ENCODE data around the gene ODAD3. TPM values are rescaled to one million over a fixed set of nuclear protein-coding genes. Genes with fewer than 3 reads are reported as not detected.

The ODAD3 gene
- polyA plus RNA-seq, 5 donors = 0.59 to 2.5 (median 2.4) TPM

DNA sequence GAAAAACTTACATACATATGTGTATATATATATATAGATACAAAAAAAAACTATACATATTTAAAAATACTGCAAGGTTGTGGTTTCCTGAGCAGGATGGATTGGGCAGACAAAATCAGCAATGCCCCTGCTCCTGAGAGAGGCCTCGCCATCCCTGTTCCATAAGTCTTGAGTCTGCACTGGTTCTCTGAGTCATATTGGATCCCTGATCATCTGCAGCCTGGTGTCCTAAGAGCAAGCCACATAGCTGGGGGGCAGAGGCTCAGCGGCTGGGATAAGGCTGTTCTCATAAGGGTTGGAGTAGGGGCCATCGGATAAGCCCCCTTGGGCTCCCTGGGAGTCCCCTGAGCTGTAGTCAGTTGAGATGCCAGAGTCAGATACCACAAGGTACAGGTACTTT, 57.2 kb downstream of the ODAD3 start:
- no peak for DNase-seq

DNA sequence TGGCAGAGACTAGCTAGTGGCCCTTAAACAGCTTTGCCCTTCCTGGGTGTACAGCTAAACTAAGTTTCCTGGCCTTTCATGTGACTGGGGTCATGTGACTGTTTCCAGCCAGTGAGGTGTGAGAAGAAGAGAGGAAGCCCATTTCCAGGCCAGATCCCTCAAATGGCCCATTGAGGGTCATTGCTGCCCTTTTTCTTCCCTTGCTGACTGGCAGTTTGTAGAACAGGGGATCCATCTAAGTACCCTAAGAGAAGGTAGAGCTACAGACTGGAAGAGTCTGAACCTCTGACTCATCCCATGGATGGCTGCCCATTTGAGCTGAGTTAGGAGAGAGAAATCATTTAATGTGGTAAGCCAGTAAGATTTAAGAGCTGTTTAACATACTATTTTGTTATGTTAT, 57.7 kb downstream of the ODAD3 start:
- no peak for DNase-seq

DNA sequence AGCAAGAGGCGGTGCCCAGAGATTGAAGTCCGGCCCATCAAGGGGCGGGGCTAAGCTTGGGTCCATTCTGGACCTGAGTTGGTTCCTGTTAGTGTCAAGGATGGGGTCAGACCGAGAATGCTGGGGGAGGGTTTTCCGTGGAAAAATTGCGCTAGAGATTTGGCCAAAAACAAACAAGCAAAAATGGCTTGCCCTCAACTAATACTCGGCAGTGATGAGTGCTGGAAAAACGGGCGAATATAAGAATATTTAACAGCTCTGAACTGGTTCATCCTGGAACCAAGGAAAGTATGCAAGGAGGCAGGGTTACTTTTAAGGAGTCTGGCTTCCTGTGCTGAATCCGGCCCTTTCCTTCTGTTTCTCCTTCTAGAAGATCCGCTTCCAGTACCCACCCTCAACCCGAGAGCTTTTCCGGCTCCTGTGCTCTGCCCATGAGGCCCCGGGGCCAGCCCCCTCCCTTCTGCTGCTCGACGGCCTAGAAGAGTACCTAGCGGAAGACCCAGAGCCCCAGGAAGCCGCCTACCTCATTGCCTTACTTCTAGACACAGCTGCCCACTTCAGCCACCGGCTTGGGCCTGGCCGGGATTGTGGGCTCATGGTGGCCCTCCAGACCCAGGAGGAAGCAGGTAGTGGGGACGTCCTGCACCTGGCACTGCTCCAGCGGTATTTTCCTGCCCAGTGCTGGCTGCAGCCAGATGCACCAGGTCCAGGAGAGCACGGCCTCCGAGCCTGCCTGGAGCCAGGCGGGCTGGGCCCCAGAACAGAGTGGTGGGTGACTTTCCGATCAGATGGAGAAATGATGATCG, 59.6 kb downstream of the ODAD3 start:
- no peak for DNase-seq

DNA sequence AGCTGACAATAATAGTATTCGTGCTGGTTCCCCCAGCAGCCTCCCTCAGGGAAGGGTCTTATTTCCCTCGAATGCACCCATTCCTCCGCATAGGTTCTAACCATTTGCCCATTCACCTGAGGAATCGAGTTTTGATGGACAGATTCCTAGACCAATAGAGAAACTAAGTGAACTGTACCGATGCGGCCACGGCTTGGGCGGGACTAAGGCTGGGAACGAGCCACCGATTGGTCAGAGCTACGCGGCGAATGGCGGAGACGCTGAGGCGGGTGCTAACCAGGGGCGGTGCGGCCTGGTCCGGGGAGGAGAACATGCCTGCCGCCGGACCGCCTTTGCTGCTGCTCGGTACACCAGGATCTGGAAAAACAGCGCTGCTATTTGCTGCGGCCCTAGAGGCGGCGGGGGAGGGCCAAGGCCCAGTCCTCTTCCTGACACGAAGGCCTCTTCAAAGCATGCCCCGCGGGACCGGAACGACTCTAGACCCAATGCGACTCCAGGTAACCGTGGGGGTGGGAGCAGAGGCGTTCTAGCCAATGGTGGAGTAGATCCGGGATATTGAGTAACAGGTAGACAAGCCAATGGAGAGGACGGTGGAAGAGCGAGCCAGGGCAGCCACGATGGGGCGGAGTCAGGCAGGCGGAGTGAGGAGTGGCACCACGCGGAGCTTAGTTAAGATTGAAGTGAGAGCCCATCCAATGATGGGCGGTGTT, 60.3 kb downstream of the ODAD3 start, which contains the start of gene SWSAP1:
Gene SWSAP1 (plus strand): TSS at position 234 of the 710 bp plus-strand sequence. CDS start 15 bp downstream, at position 249.
- peak; percentile 98 to 99 for DNase-seq

DNA sequence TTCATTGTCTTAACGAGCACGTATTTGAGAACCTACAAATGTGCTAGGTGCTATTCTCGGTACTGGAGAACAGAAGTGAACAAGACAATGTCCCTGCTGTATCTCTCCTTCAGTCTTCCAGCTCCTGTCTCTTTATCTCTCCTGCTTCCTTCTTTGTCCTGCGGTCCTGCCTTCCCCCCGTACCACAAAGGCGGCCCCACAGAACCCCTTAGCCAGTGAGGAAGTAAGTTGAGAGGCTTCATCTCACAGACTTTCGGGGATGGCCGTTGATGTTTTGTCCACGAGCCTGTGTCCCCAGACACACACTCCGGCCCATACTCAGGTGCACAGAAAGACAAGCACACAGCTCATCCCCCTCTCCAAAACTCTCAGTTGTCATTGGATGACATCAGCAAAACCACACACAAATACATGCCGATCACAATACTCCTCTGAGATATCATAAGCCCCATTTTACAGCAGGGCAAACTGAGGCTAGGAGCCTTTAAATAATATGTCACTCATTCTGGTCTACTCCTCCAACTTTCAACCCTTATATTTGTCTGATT, 61.0 kb downstream of the ODAD3 start:
- DNase-seq = no peak

DNA sequence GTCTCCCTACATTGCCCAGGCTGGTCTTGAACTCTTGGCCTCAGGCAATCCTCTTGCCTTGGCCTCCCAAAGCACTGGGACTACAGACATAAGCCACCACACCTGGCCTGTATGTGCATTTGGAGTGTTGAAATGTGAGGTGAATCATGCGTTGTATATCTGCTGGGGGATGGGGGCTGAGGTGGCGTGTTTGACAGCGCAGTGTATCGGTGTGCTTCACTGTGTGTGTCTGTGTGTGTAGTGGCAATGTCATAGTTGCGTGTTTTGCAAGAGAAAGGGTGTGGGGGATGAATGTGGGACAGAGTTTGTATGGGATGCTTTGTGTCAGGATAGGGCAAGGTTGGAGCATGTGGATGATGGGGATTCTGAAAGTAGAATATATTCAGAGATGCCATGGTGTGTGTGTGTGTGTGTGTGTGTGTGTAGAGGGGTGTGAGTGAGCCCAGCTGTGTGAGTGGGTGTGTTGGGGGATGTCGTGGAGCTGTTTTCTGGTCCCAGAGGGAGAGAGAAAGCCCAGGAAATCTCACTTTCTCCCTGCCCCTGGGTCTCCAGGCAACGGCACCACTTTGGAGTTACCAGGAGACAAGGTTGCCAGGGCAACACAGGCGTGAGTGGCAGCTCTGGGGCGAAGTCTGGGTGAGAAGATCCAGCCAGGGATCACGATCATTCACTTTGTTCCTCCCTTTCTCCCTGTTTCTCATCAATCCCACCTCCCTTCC, 61.6 kb downstream of the ODAD3 start:
- peak in 1 of 2 donors; percentile 40 for DNase-seq

DNA sequence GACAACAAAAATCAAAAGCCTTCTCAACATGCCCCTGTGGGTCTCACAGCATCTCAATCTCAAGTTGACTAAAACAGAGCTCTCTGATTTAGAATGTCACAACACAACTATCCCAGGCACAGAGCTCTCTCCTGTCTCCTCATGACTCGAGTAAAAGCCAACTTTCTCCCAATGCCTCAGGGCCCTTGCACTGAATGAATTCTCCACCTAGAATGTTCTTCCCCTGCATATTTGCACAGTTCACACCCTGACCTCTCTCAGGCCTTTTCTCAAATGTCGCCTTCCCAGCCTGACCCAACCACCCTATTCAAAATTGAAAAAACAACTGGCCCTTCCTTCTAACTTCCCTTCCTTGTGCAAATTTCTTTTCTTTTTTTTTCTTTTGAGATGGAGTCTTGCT, 64.2 kb downstream of the ODAD3 start:
- no peak for DNase-seq

Other genes starting within 250 kb of the ODAD3 start
- 100 to 1,000 TPM; 218 to 306 (median 249) TPM for gene KANK2, start 237.6 kb downstream of the ODAD3 start, polyA plus RNA-seq (ENCODE audit: insufficient read depth in 1 of 5, insufficient read length in 5 of 5, low replicate concordance in 1 of 5)
- gene ANGPTL8, start 195.5 kb downstream of the ODAD3 start, polyA plus RNA-seq (ENCODE audit: insufficient read depth in 1 of 5, insufficient read length in 5 of 5, low replicate concordance in 1 of 5) = 1 to 10 TPM in 2 of 5 donors, under 1 TPM in 3; 0.41 to 1.2 (median 0.81) TPM
- gene DOCK6, start 172.6 kb downstream of the ODAD3 start, polyA plus RNA-seq (ENCODE audit: insufficient read depth in 1 of 5, insufficient read length in 5 of 5, low replicate concordance in 1 of 5) = 10 to 100 TPM; 55.4 to 95.2 (median 77.7) TPM
- under 1 TPM in 1 of 5 donors, not detected in 4; 0.17 TPM for gene TSPAN16, start 139.0 kb downstream of the ODAD3 start, polyA plus RNA-seq (ENCODE audit: insufficient read depth in 1 of 5, insufficient read length in 5 of 5, low replicate concordance in 1 of 5)
- gene RAB3D, start 95.5 kb downstream of the ODAD3 start, polyA plus RNA-seq (ENCODE audit: insufficient read depth in 1 of 5, insufficient read length in 5 of 5, low replicate concordance in 1 of 5) = 10 to 100 TPM; 13.6 to 22.3 (median 16.6) TPM
- 10 to 100 TPM; 66.0 to 99.0 (median 79.6) TPM for gene TMEM205, start 88.9 kb downstream of the ODAD3 start, polyA plus RNA-seq (ENCODE audit: insufficient read depth in 1 of 5, insufficient read length in 5 of 5, low replicate concordance in 1 of 5)
- gene CCDC159, start 88.6 kb downstream of the ODAD3 start, polyA plus RNA-seq (ENCODE audit: insufficient read depth in 1 of 5, insufficient read length in 5 of 5, low replicate concordance in 1 of 5) = 10 to 100 TPM; 34.9 to 52.9 (median 45.6) TPM
- gene PLPPR2, start 79.7 kb downstream of the ODAD3 start, polyA plus RNA-seq (ENCODE audit: insufficient read depth in 1 of 5, insufficient read length in 5 of 5, low replicate concordance in 1 of 5) = 10 to 100 TPM; 16.2 to 32.3 (median 22.1) TPM
- 1 to 10 TPM; 2.0 to 3.5 (median 2.2) TPM for gene SWSAP1, start 60.5 kb downstream of the ODAD3 start, polyA plus RNA-seq (ENCODE audit: insufficient read depth in 1 of 5, insufficient read length in 5 of 5, low replicate concordance in 1 of 5)
- 10 to 100 TPM; 22.1 to 32.5 (median 27.2) TPM for gene EPOR, start 50.8 kb downstream of the ODAD3 start, polyA plus RNA-seq (ENCODE audit: insufficient read depth in 1 of 5, insufficient read length in 5 of 5, low replicate concordance in 1 of 5)
- 10 to 100 TPM; 39.4 to 57.9 (median 50.5) TPM for gene RGL3, start 15.8 kb downstream of the ODAD3 start, polyA plus RNA-seq (ENCODE audit: insufficient read depth in 1 of 5, insufficient read length in 5 of 5, low replicate concordance in 1 of 5)
- gene PRKCSH, start 514 bp upstream of the ODAD3 start, polyA plus RNA-seq (ENCODE audit: insufficient read depth in 1 of 5, insufficient read length in 5 of 5, low replicate concordance in 1 of 5) = 100 to 1,000 TPM; 223 to 345 (median 265) TPM
- gene ELAVL3, start 45.9 kb upstream of the ODAD3 start, polyA plus RNA-seq (ENCODE audit: insufficient read depth in 1 of 5, insufficient read length in 5 of 5, low replicate concordance in 1 of 5) = under 1 TPM in 4 of 5 donors, not detected in 1; 0.05 to 0.19 (median 0.11) TPM
- gene ZNF653, start 70.7 kb upstream of the ODAD3 start, polyA plus RNA-seq (ENCODE audit: insufficient read depth in 1 of 5, insufficient read length in 5 of 5, low replicate concordance in 1 of 5) = 1 to 10 TPM; 7.4 to 9.6 (median 8.5) TPM
- 10 to 100 TPM; 26.9 to 44.8 (median 32.0) TPM for gene ECSIT, start 94.0 kb upstream of the ODAD3 start, polyA plus RNA-seq (ENCODE audit: insufficient read depth in 1 of 5, insufficient read length in 5 of 5, low replicate concordance in 1 of 5)
- 10 to 100 TPM in 2 of 5 donors, 1 to 10 TPM in 3; 4.2 to 21.1 (median 9.8) TPM for gene CNN1, start 103.7 kb upstream of the ODAD3 start, polyA plus RNA-seq (ENCODE audit: insufficient read depth in 1 of 5, insufficient read length in 5 of 5, low replicate concordance in 1 of 5)
- 10 to 100 TPM; 38.5 to 60.3 (median 39.3) TPM for gene ELOF1, start 124.1 kb upstream of the ODAD3 start, polyA plus RNA-seq (ENCODE audit: insufficient read depth in 1 of 5, insufficient read length in 5 of 5, low replicate concordance in 1 of 5)
- gene ACP5, start 142.5 kb upstream of the ODAD3 start, polyA plus RNA-seq (ENCODE audit: insufficient read depth in 1 of 5, insufficient read length in 5 of 5, low replicate concordance in 1 of 5) = 1 to 10 TPM; 2.6 to 4.4 (median 3.5) TPM
- 10 to 100 TPM; 29.8 to 43.8 (median 37.0) TPM for gene ZNF627, start 162.4 kb upstream of the ODAD3 start, polyA plus RNA-seq (ENCODE audit: insufficient read depth in 1 of 5, insufficient read length in 5 of 5, low replicate concordance in 1 of 5)